IgD-negative memory B cell (primary cell): Measurements from ENCODE around the gene NOS1AP. TPM values are rescaled to one million over a fixed set of nuclear protein-coding genes. Genes with fewer than 3 reads are reported as not detected.
A peak's percentile ranks its signal among the peaks of the same experiment; 100 is the strongest.

ENCODE experiments used
- H3K27ac Mint-ChIP-seq, 3 donors: one replicate each; pipeline ENCODE4 v1.8.0; 2020 to 2022; ENCODE audit warnings: mild to moderate bottlenecking in 3 of 3, mixed read lengths in 3 of 3, moderate library complexity in 1 of 3
- H3K27me3 Mint-ChIP-seq: one replicate; pipeline ENCODE4 v1.8.0; 2021; ENCODE audit warnings: mixed read lengths
- H3K36me3 Mint-ChIP-seq: one replicate; pipeline ENCODE4 v1.8.0; 2020; ENCODE audit warnings: mild to moderate bottlenecking, mixed read lengths
- H3K4me1 Mint-ChIP-seq, 3 donors: one replicate each; pipeline ENCODE4 v1.8.0; 2020 to 2022; ENCODE audit warnings: mixed read lengths in 3 of 3, mild to moderate bottlenecking in 1 of 3
- H3K4me3 Mint-ChIP-seq, 4 donors: one replicate each; pipeline ENCODE4 v1.8.0; 2020 to 2022; ENCODE audit warnings: mild to moderate bottlenecking in 4 of 4, mixed read lengths in 4 of 4, moderate library complexity in 3 of 4
- H3K9me3 Mint-ChIP-seq, 3 donors: one replicate each; pipeline ENCODE4 v1.8.0; 2020 to 2021; ENCODE audit warnings: mixed read lengths in 3 of 3, mild to moderate bottlenecking in 1 of 3
- polyA plus RNA-seq: library from polyadenylated mRNA; unstranded; fragments of 300-500 nt; fragmentation: Illumina TruSeq; gene quantifications from one replicate; pipeline ENCODE4 v1.2.3, GENCODE V29; 2021

The NOS1AP gene
- polyA plus RNA-seq, 1 donor from 2014 or later, result not detected

DNA sequence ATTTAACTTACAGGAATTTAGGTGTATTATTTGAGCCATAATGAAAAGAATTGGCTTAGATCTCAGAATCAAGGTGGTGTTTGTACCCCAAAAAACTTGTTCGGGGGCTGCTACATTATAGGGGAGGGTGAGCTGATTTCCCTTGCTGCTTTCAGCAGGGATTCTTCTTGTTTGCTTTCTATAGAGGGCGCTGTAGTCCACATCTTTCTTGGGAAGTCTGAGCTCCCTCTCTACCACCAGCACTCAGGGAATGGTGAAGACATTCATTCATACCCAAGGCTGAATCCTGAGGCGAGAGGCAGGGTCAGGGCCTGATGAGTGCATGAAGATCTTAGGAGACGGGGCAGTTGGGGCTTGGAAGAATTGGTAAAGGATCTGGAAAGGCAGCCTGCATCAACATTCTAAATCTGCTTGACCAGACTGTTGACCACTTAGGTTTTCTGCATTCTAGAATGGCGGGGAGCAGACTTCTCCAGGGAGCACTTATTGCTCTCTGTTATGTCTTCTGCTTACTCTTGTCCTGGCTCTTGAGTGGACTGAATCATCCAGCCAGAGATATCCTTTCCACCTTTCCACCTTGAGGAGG lies 288.3 kb downstream of the NOS1AP start:
- H3K27ac Mint-ChIP-seq, result peak overlapping the region in 1 of 3 donors; percentile 52
- H3K4me3 Mint-ChIP-seq, result no peak overlapping the region
- peaks cover 19% of the 10 kb centered on the region for H3K27me3 Mint-ChIP-seq
- peaks cover 0 to 5% (median 0%) of the 10 kb centered on the region in 3 donors for H3K4me1 Mint-ChIP-seq
- no peaks in the 10 kb centered on the region for H3K36me3 Mint-ChIP-seq
- no peaks in the 10 kb centered on the region for H3K9me3 Mint-ChIP-seq

- H3K4me3 Mint-ChIP-seq, result no peak overlapping the region
- H3K36me3 Mint-ChIP-seq, result no peaks in the 10 kb centered on the region
- no peak overlapping the region for H3K27ac Mint-ChIP-seq
- H3K27me3 Mint-ChIP-seq, result peaks cover 20% of the 10 kb centered on the region
- peaks cover 0 to 5% (median 0%) of the 10 kb centered on the region in 3 donors for H3K4me1 Mint-ChIP-seq
- peaks cover 0 to 1% (median 0%) of the 10 kb centered on the region in 3 donors for H3K9me3 Mint-ChIP-seq
These were observed 289.4 kb downstream of the NOS1AP start for GRCh38 chr1:162358928-162359327.

- peaks cover 0 to 5% (median 0%) of the 10 kb centered on the region in 3 donors for H3K4me1 Mint-ChIP-seq
- H3K9me3 Mint-ChIP-seq, result peaks cover 0 to 1% (median 0%) of the 10 kb centered on the region in 3 donors
- no peaks in the 10 kb centered on the region for H3K36me3 Mint-ChIP-seq
- H3K27ac Mint-ChIP-seq, result peak overlapping the region in 1 of 3 donors; percentile 44
- H3K4me3 Mint-ChIP-seq, result no peak overlapping the region
- peaks cover 20% of the 10 kb centered on the region for H3K27me3 Mint-ChIP-seq
These were observed 290.2 kb downstream of the NOS1AP start for GRCh38 chr1:162359523-162360236.

GRCh38 chr1:162360237-162360873 lies 290.9 kb downstream of the NOS1AP start:
- H3K27me3 Mint-ChIP-seq, result peaks cover 20% of the 10 kb centered on the region
- H3K4me1 Mint-ChIP-seq, result peaks cover 0 to 5% (median 0%) of the 10 kb centered on the region in 3 donors
- peak overlapping the region in 1 of 3 donors; percentile 44 for H3K27ac Mint-ChIP-seq
- H3K36me3 Mint-ChIP-seq, result no peaks in the 10 kb centered on the region
- peaks cover 0 to 1% (median 0%) of the 10 kb centered on the region in 3 donors for H3K9me3 Mint-ChIP-seq
- H3K4me3 Mint-ChIP-seq, result no peak overlapping the region

- no peak overlapping the region for H3K4me3 Mint-ChIP-seq
- no peak overlapping the region for H3K27ac Mint-ChIP-seq
- H3K9me3 Mint-ChIP-seq, result peaks cover 0 to 1% (median 0%) of the 10 kb centered on the region in 3 donors
- peaks cover 20% of the 10 kb centered on the region for H3K27me3 Mint-ChIP-seq
- H3K36me3 Mint-ChIP-seq, result no peaks in the 10 kb centered on the region
- peaks cover 0 to 5% (median 0%) of the 10 kb centered on the region in 3 donors for H3K4me1 Mint-ChIP-seq
These were observed 291.4 kb downstream of the NOS1AP start for GRCh38 chr1:162360874-162361260.

DNA sequence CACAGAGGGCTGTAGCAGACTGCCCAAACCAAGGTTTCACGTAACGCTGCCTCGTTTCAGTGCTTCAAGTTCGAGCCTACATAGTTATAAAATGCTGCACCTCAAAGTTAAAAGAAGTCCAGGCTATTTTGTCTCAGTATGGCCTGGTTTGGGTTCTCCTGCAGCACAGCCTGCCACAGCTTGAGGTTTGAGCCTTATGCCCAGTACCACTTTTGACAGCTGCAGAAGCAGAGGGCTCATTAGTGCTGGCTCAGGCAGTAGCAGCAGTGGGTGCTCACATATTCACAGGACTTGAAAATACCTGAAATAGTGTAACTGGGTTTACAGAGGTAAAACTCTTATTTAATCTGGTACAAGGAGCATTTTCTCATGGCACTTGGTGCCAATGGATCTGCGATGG lies 291.9 kb downstream of the NOS1AP start:
- H3K27ac Mint-ChIP-seq, result no peak overlapping the region
- peaks cover 0 to 1% (median 0%) of the 10 kb centered on the region in 3 donors for H3K9me3 Mint-ChIP-seq
- peaks cover 0 to 5% (median 0%) of the 10 kb centered on the region in 3 donors for H3K4me1 Mint-ChIP-seq
- H3K36me3 Mint-ChIP-seq, result no peaks in the 10 kb centered on the region
- H3K4me3 Mint-ChIP-seq, result no peak overlapping the region
- peaks cover 16% of the 10 kb centered on the region for H3K27me3 Mint-ChIP-seq

DNA sequence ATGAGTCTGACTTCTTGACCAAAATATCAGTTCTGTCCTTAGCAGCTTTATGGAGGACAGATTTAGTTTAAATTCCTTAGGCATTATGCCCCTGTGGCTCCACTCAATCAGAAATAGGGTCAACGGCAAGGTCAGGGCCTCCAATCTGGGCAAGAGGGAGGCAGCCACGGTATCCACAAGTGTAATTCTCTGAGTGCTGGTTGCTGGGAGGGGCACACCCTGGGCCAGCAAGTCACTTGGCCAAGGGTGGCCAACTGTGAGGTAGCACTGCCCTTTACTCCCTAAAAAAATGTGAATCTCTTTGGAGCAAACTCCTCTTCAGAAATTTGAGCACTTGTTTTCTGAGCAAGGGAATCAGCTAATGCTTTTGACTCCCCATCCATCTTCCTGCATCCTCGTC lies 294.3 kb downstream of the NOS1AP start:
- Mint-ChIP-seq H3K4me3 (no peak overlapping the region), H3K4me1 (peaks cover 0 to 5% (median 0%) of the 10 kb centered on the region in 3 donors), H3K27ac (no peak overlapping the region), H3K27me3 (peaks cover 8% of the 10 kb centered on the region), H3K36me3 (no peaks in the 10 kb centered on the region), H3K9me3 (peaks cover 0 to 1% (median 0%) of the 10 kb centered on the region in 3 donors)

GRCh38 chr1:162364498-162364897 lies 295.0 kb downstream of the NOS1AP start:
- H3K27ac Mint-ChIP-seq, result no peak overlapping the region
- H3K27me3 Mint-ChIP-seq, result peaks cover 6% of the 10 kb centered on the region
- H3K9me3 Mint-ChIP-seq, result peaks cover 0 to 1% (median 0%) of the 10 kb centered on the region in 3 donors
- H3K4me3 Mint-ChIP-seq, result no peak overlapping the region
- no peaks in the 10 kb centered on the region for H3K36me3 Mint-ChIP-seq
- H3K4me1 Mint-ChIP-seq, result peaks cover 0 to 5% (median 0%) of the 10 kb centered on the region in 3 donors

- Mint-ChIP-seq H3K27ac (no peak overlapping the region), H3K4me3 (peak overlapping the region in 1 of 4 donors; percentile 33), H3K36me3 (no peaks in the 10 kb centered on the region), H3K27me3 (peaks cover 5% of the 10 kb centered on the region), H3K9me3 (peaks cover 0 to 1% (median 0%) of the 10 kb centered on the region in 3 donors), H3K4me1 (peaks cover 0 to 5% (median 0%) of the 10 kb centered on the region in 3 donors)
These were observed 296.0 kb downstream of the NOS1AP start for GRCh38 chr1:162365284-162366020.

DNA sequence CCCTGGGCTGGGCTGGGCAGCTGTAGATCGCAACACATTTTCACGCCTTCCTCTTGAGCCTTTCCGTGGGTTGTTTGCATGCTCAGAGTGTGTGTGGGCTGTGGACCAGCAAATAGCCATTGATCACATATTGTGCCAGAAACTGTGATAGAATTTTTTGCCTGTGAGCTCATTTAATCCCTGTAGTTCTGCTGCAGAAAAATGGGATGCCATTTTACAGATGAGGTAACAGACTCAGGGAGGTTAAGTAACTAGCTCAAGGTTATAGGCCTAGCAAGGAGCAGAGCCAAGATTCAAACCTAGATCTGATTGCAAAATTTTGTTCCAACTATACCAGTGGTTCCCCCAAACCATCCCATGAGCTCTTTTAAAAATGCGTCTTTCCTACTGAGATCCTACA lies 296.7 kb downstream of the NOS1AP start:
- Mint-ChIP-seq H3K27me3 (peaks cover 5% of the 10 kb centered on the region), H3K27ac (no peak overlapping the region), H3K4me3 (no peak overlapping the region), H3K4me1 (peaks cover 0 to 5% (median 0%) of the 10 kb centered on the region in 3 donors), H3K9me3 (peaks cover 0 to 1% (median 0%) of the 10 kb centered on the region in 3 donors), H3K36me3 (no peaks in the 10 kb centered on the region)

- Mint-ChIP-seq H3K27me3 (peaks cover 5% of the 10 kb centered on the region), H3K9me3 (peaks cover 0 to 1% (median 0%) of the 10 kb centered on the region in 3 donors), H3K4me3 (no peak overlapping the region), H3K36me3 (no peaks in the 10 kb centered on the region), H3K27ac (no peak overlapping the region), H3K4me1 (peaks cover 0 to 2% (median 0%) of the 10 kb centered on the region in 3 donors)
These were observed 297.2 kb downstream of the NOS1AP start for GRCh38 chr1:162366671-162367070.

- H3K4me1 Mint-ChIP-seq, result no peaks in the 10 kb centered on the region
- H3K27me3 Mint-ChIP-seq, result peaks cover 8% of the 10 kb centered on the region
- peaks cover 0 to 1% (median 0%) of the 10 kb centered on the region in 3 donors for H3K9me3 Mint-ChIP-seq
- no peaks in the 10 kb centered on the region for H3K36me3 Mint-ChIP-seq
- no peak overlapping the region for H3K4me3 Mint-ChIP-seq
- H3K27ac Mint-ChIP-seq, result no peak overlapping the region
These were observed 297.6 kb downstream of the NOS1AP start for GRCh38 chr1:162367073-162367472.

DNA sequence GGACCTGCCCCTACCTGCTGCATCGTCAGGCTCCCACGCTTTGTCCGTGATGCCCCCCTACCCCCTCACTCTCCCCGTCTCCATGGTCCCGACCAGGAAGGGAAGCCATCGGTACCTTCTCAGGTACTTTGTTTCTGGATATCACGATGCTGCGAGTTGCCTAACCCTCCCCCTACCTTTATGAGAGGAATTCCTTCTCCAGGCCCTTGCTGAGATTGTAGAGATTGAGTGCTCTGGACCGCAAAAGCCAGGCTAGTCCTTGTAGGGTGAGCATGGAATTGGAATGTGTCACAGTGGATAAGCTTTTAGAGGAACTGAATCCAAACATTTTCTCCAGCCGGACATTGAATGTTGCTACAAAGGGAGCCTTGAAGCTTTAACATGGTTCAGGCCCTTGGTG lies 298.3 kb downstream of the NOS1AP start:
- Mint-ChIP-seq H3K4me1 (no peaks in the 10 kb centered on the region), H3K9me3 (peaks cover 0 to 1% (median 0%) of the 10 kb centered on the region in 3 donors), H3K27me3 (peaks cover 7% of the 10 kb centered on the region), H3K36me3 (no peaks in the 10 kb centered on the region), H3K4me3 (no peak overlapping the region), H3K27ac (no peak overlapping the region)

GRCh38 chr1:162368451-162368850 lies 299.0 kb downstream of the NOS1AP start:
- H3K27me3 Mint-ChIP-seq, result peaks cover 6% of the 10 kb centered on the region
- H3K27ac Mint-ChIP-seq, result no peak overlapping the region
- no peaks in the 10 kb centered on the region for H3K9me3 Mint-ChIP-seq
- H3K36me3 Mint-ChIP-seq, result no peaks in the 10 kb centered on the region
- no peak overlapping the region for H3K4me3 Mint-ChIP-seq
- H3K4me1 Mint-ChIP-seq, result no peaks in the 10 kb centered on the region

DNA sequence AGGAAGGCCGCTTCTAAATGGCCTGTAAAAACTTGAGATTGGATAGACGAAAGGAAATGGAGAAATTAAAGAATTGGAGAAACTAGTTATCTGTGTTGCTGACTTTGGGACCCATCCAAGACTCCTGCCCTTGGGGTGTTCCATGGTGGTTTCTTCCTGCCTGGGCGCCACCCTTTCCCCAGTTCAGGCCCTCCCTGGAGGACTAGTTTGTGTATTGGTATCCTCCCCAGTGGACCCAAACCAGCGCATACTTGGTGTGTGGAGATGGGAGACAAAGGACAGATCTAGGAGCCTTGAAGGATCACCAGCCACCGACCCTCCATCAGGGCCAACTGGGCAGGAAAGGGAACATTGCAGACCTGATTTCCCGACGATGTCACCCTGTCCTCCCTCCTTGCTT lies 300.1 kb downstream of the NOS1AP start:
- Mint-ChIP-seq H3K9me3 (no peaks in the 10 kb centered on the region), H3K27ac (no peak overlapping the region), H3K36me3 (no peaks in the 10 kb centered on the region), H3K4me3 (no peak overlapping the region), H3K27me3 (peaks cover 6% of the 10 kb centered on the region), H3K4me1 (no peaks in the 10 kb centered on the region)
